ENCODE measurements around the gene OR2A42.
"Not testable (repeated sequence)": the region's sequence is repeated elsewhere in the genome, so short reads cannot be mapped to it uniquely, and the experiment has no call there.

GRCh38 chr7:144283716-144284115, 44.3 kb upstream of the OR2A42 start:
- TF ChIP-seq CTCF (IDR thresholded peaks at IDR 0.05); ZFX (IDR thresholded peaks at IDR 0.05; ENCODE audit: borderline replicate concordance): not testable (repeated sequence)
